IPS DF 19.7 (cell line): ENCODE data around the gene GPBAR1.

ENCODE experiments used
- DNase-seq: peaks from one replicate; pipeline ENCODE4 v3.0.0-alpha.2; 2013; ENCODE audit warnings: low read depth, low spot score

The GPBAR1 gene

GRCh38 chr2:218285604-218286003 is 24.8 kb downstream of the GPBAR1 start:
- no peak for DNase-seq

GRCh38 chr2:218286570-218287459 is 26.0 kb downstream of the GPBAR1 start:
- peak; percentile 72 for DNase-seq

GRCh38 chr2:218289639-218290315 is 29.0 kb downstream of the GPBAR1 start:
- no peak for DNase-seq

- DNase-seq = no peak
Observed at GRCh38 chr2:218290316-218291261, 29.8 kb downstream of the GPBAR1 start.

GRCh38 chr2:218291318-218292047 is 30.7 kb downstream of the GPBAR1 start:
- DNase-seq = no peak

- DNase-seq = no peak
Observed at GRCh38 chr2:218292048-218293014, 31.5 kb downstream of the GPBAR1 start, which contains the start of gene TMBIM1. TSS of gene TMBIM1 (minus strand) at chr2:218292503. CDS start at chr2:218282141, 10,362 bp downstream.

GRCh38 chr2:218293715-218294429 is 33.1 kb downstream of the GPBAR1 start:
- DNase-seq = no peak

- no peak for DNase-seq
Observed at GRCh38 chr2:218294430-218295022, 33.7 kb downstream of the GPBAR1 start.

GRCh38 chr2:218295029-218295428 is 34.2 kb downstream of the GPBAR1 start:
- no peak for DNase-seq

GRCh38 chr2:218296200-218296599 is 35.4 kb downstream of the GPBAR1 start:
- no peak for DNase-seq

- DNase-seq = no peak
Observed at GRCh38 chr2:218296847-218297246, 36.0 kb downstream of the GPBAR1 start.

- DNase-seq = no peak
Observed at GRCh38 chr2:218298314-218298875, 37.6 kb downstream of the GPBAR1 start.

- DNase-seq = no peak
Observed at GRCh38 chr2:218300141-218300540, 39.3 kb downstream of the GPBAR1 start.

- DNase-seq = peak; percentile 67
Observed at GRCh38 chr2:218301176-218301819, 40.5 kb downstream of the GPBAR1 start.

- no peak for DNase-seq
Observed at GRCh38 chr2:218305383-218305782, 44.6 kb downstream of the GPBAR1 start.

- no peak for DNase-seq
Observed at GRCh38 chr2:218306184-218306920, 45.5 kb downstream of the GPBAR1 start.

- no peak for DNase-seq
Observed at GRCh38 chr2:218307415-218308090, 46.7 kb downstream of the GPBAR1 start.
